ENCODE measurements around the gene SLC39A3.

The SLC39A3 gene

DNA sequence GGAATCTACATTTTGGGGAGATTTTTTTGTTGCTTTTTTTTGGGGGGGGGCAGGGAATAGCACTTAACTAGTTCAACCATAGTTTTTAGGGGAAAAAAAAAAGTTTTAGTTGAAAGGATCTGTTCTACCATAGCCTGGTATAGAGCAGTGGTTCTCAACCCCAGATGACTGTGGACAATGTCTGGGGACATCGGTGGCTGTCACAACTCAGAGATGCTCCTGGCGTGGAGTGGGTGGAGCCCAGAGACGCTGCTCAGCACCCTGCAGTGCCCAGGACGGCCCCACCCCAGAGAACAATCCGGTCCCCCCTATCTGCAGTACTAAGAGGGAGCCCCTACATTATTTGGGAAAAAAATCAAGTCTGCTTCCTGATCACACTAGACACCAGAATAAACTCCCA lies 45.6 kb downstream of the SLC39A3 start:
- Histone ChIP-seq H3K9ac (ENCODE audit: low read length) (no peak overlapping the region), H3K9me3 (ENCODE audit: control insufficient read depth, insufficient read depth, low read depth, low read length) (no peaks in the 10 kb centered on the region), H3K4me1 (ENCODE audit: control insufficient read depth, insufficient read depth, low read length) (no peaks in the 10 kb centered on the region), H3K4me3 (ENCODE audit: low read depth, low read length) (no peak overlapping the region), H3K27me3 (ENCODE audit: control insufficient read depth, insufficient read depth, low read length) (no peaks in the 10 kb centered on the region; the same call in 1 of the 2 replicates), H3K27ac (ENCODE audit: low read depth, low read length) (no peak overlapping the region), H3K36me3 (ENCODE audit: control insufficient read depth, insufficient read depth, low read length) (no peaks in the 10 kb centered on the region)

GRCh38 chr19:2693492-2694160 lies 46.2 kb downstream of the SLC39A3 start:
- Histone ChIP-seq H3K36me3 (ENCODE audit: control insufficient read depth, insufficient read depth, low read length) (no peaks in the 10 kb centered on the region), H3K27ac (ENCODE audit: low read depth, low read length) (no peak overlapping the region), H3K9ac (ENCODE audit: low read length) (no peak overlapping the region)

DNA sequence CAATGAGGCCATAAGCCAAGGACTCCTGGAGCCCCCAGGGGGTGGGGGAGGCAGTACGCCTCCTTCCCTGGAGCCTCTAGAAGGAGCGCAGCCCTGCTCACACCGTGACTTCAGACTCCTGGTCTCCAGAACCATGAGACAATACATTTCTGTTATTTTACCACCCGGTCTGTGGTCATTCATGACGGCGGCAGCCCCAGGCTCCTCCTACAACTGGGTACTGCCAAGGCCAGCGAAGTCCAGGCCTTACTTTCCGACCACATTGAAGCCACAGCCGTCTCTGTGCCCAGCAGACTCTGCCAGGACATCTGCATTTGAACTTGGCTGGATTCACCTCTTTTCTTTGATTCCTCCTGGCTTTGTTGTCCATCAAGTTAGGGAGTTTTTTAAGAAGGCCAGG lies 47.9 kb downstream of the SLC39A3 start:
- H3K36me3 ChIP-seq (ENCODE audit: control insufficient read depth, insufficient read depth, low read length), result no peaks in the 10 kb centered on the region

More at GRCh38 chr19:2693492-2694160, 46.2 kb downstream of the SLC39A3 start:
- H3K4me1 ChIP-seq (ENCODE audit: control insufficient read depth, insufficient read depth, low read length), result no peaks in the 10 kb centered on the region
- H3K27me3 ChIP-seq (ENCODE audit: control insufficient read depth, insufficient read depth, low read length), result no peaks in the 10 kb centered on the region
- H3K4me3 ChIP-seq (ENCODE audit: low read depth, low read length), result no peak overlapping the region
- H3K9me3 ChIP-seq (ENCODE audit: control insufficient read depth, insufficient read depth, low read depth, low read length), result no peaks in the 10 kb centered on the region

DNA sequence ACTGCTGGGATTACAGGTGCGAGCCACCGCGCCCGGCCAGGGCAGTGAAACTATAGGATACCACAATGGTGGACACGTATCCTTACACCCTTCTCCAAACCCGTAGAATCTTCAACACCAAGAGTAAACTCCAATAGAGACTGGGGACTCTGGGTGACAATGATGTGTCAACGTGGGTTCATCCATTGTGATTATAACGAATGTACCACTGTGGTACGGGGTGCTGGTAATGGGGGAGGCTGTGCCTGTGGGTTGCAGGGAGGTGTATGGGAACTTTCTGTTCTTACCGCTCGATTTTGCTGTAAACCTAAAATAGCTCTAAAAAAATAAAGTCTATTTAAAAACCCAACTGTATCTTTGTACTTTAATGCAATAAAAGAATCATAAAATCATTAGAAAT lies 49.0 kb downstream of the SLC39A3 start:
- Histone ChIP-seq H3K36me3 (ENCODE audit: control insufficient read depth, insufficient read depth, low read length) (no peaks in the 10 kb centered on the region), H3K9ac (ENCODE audit: low read length) (no peak overlapping the region), H3K4me1 (ENCODE audit: control insufficient read depth, insufficient read depth, low read length) (no peaks in the 10 kb centered on the region), H3K9me3 (ENCODE audit: control insufficient read depth, insufficient read depth, low read depth, low read length) (no peaks in the 10 kb centered on the region), H3K27ac (ENCODE audit: low read depth, low read length) (no peak overlapping the region), H3K4me3 (ENCODE audit: low read depth, low read length) (no peak overlapping the region), H3K27me3 (ENCODE audit: control insufficient read depth, insufficient read depth, low read length) (no peaks in the 10 kb centered on the region)

More for the DNA sequence above, 47.9 kb downstream of the SLC39A3 start:
- H3K9me3 ChIP-seq (ENCODE audit: control insufficient read depth, insufficient read depth, low read depth, low read length), result no peaks in the 10 kb centered on the region
- no peak overlapping the region for H3K9ac ChIP-seq (ENCODE audit: low read length)
- H3K4me1 ChIP-seq (ENCODE audit: control insufficient read depth, insufficient read depth, low read length), result no peaks in the 10 kb centered on the region
- no peaks in the 10 kb centered on the region for H3K27me3 ChIP-seq (ENCODE audit: control insufficient read depth, insufficient read depth, low read length)
- no peak overlapping the region for H3K27ac ChIP-seq (ENCODE audit: low read depth, low read length)
- H3K4me3 ChIP-seq (ENCODE audit: low read depth, low read length), result no peak overlapping the region

GRCh38 chr19:2686360-2686759 lies 53.5 kb downstream of the SLC39A3 start:
- Histone ChIP-seq H3K4me3 (ENCODE audit: low read depth, low read length) (no peak overlapping the region), H3K9me3 (ENCODE audit: control insufficient read depth, insufficient read depth, low read depth, low read length) (no peaks in the 10 kb centered on the region), H3K9ac (ENCODE audit: low read length) (no peak overlapping the region), H3K36me3 (ENCODE audit: control insufficient read depth, insufficient read depth, low read length) (no peaks in the 10 kb centered on the region), H3K4me1 (ENCODE audit: control insufficient read depth, insufficient read depth, low read length) (no peaks in the 10 kb centered on the region), H3K27me3 (ENCODE audit: control insufficient read depth, insufficient read depth, low read length) (no peaks in the 10 kb centered on the region), H3K27ac (ENCODE audit: low read depth, low read length) (no peak overlapping the region)

GRCh38 chr19:2685204-2685704 lies 54.6 kb downstream of the SLC39A3 start:
- Histone ChIP-seq H3K4me3 (ENCODE audit: low read depth, low read length) (no peak overlapping the region), H3K9me3 (ENCODE audit: control insufficient read depth, insufficient read depth, low read depth, low read length) (no peaks in the 10 kb centered on the region), H3K4me1 (ENCODE audit: control insufficient read depth, insufficient read depth, low read length) (no peaks in the 10 kb centered on the region), H3K27ac (ENCODE audit: low read depth, low read length) (no peak overlapping the region), H3K36me3 (ENCODE audit: control insufficient read depth, insufficient read depth, low read length) (no peaks in the 10 kb centered on the region), H3K27me3 (ENCODE audit: control insufficient read depth, insufficient read depth, low read length) (no peaks in the 10 kb centered on the region), H3K9ac (ENCODE audit: low read length) (no peak overlapping the region)

DNA sequence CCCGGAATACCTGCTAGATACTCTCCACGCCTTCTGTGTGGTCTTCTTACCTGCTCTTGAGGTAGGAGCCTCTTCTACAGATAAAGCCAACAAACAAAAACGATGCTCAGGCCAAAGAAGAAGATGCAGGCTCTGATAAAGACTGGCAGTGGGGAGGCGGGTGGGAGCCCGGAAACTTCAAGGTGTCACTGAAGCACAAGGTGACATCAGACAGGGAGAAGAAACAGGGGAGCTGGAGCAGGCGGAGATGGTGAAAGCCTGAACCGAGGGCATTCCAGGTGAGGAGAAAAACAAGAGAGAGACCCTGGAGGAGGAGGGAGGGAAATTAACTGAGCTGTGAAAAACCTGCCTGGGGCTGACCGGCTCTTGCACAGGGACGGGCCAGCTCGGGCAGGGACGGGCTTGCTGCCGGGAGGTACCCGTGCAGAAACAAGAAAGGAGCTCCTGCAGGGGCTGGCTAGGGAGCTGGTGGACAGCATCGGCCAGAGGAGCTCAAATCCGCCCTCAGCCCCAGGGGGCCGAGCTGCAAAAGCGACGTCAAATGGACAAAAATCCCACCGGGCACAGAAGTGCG lies 56.3 kb downstream of the SLC39A3 start:
- no peak overlapping the region for H3K4me3 ChIP-seq (ENCODE audit: low read depth, low read length)
- no peaks in the 10 kb centered on the region for H3K9me3 ChIP-seq (ENCODE audit: control insufficient read depth, insufficient read depth, low read depth, low read length)
- no peaks in the 10 kb centered on the region for H3K27me3 ChIP-seq (ENCODE audit: control insufficient read depth, insufficient read depth, low read length)
- H3K27ac ChIP-seq (ENCODE audit: low read depth, low read length), result no peak overlapping the region
- no peaks in the 10 kb centered on the region for H3K36me3 ChIP-seq (ENCODE audit: control insufficient read depth, insufficient read depth, low read length)
- no peak overlapping the region for H3K9ac ChIP-seq (ENCODE audit: low read length)
- H3K4me1 ChIP-seq (ENCODE audit: control insufficient read depth, insufficient read depth, low read length), result no peaks in the 10 kb centered on the region
